HG03342 (cell line): ENCODE results near the gene CNFN.

ENCODE experiments used
- ATAC-seq: cut with Tn5 transposase; IDR thresholded peaks from one replicate; pipeline ENCODE4 v1.9.1; 2021; ENCODE audit warnings: mild to moderate bottlenecking, moderate library complexity; ENCODE audit not compliant: unreplicated experiment

CNFN gene

DNA sequence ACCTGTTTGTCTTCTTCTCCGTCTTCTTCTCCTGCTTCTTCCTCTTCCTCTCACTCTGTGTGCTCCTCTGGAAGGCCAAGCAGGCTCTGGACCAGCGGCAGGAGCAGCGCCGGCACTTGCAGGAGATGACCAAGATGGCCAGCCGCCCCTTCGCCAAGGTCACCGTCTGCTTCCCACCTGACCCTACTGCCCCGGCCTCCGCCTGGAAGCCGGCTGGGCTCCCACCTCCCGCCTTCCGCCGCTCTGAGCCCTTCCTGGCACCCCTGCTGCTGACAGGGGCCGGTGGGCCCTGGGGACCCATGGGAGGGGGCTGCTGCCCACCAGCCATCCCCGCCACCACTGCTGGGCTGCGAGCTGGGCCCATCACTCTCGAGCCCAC, 13.9 kb downstream of the CNFN start:
- ATAC-seq, result no peak

DNA sequence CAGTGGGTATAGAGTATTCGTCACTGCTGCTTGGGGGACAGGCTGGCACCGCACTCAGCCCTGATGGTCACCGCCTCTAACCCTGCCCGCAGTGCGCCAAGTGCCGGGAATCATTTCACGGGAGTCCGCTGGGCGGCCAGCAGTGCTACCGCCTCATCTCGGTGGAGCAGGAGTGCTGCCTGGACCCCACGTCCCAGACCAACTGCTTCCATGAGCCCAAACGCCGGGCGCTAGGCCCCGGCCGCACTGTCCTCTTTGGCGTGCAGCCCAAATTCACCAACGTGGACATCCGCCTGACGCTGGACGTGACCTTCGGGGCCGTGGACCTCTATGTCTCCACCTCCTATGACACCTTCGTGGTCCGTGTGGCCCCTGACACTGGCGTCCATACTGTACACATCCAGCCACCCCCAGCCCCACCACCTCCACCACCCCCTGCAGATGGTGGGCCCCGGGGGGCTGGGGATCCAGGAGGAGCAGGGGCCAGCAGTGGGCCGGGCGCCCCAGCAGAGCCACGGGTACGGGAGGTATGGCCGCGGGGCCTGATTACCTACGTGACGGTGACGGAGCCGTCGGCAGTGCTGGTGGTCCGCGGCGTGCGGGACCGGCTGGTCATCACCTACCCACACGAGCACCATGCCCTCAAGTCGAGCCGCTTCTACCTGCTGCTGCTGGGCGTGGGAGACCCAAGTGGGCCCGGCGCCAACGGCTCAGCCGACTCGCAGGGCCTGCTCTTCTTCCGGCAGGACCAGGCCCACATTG, 14.5 kb downstream of the CNFN start:
- ATAC-seq, result no peak

DNA sequence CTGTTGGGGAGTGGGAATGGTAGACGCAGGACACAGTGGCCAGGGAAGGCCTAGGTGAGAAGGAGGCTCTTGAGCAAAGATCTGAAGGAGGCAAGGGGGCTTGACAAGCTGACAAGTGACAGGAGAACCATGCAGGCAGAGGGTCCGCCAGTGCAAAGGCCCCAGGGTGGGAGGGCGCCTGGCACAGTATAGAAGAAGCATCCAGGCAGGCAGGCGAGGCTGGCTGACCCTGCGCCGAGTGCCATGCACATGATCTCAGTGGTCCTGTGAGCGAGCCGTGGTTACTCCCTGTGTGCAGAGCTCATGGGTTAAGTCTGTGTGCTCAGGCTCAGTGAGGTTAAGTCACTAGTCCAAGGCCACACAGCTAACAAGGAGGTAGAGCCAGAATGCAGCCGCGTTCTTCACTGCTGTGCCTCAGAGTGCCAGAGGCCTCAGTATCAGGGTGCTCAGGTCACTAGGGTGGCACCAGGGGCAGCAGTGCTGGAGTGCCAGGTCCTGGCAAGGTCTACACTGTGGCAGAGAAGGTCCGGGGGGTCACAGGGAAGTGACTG, 15.2 kb downstream of the CNFN start:
- no peak for ATAC-seq

DNA sequence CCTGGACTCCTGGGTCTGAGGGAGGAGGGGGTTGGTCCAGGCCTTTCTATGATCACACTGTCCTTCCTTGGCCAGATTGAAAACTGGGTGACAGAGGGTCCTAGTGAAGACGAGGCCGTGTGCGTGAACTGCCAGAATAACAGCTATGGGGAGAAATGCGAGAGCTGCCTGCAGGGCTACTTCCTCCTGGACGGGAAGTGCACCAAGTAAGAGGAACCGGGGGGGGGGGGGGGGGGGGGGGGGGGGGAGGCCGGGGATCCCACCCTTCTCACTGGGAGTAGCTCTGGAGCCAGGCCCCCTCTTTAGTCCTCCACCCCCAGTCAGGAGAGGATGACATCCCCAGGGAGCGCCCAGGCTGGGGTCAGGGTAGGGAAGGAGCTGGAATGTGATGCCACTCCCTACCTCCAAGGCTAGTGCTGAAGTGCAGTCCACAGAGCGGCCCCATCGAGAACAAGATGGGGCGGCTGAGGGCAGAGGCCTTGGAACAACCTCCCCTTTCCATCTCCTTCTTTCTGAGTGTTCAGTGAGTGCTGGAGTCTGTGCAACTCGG, 19.4 kb downstream of the CNFN start:
- no peak for ATAC-seq

DNA sequence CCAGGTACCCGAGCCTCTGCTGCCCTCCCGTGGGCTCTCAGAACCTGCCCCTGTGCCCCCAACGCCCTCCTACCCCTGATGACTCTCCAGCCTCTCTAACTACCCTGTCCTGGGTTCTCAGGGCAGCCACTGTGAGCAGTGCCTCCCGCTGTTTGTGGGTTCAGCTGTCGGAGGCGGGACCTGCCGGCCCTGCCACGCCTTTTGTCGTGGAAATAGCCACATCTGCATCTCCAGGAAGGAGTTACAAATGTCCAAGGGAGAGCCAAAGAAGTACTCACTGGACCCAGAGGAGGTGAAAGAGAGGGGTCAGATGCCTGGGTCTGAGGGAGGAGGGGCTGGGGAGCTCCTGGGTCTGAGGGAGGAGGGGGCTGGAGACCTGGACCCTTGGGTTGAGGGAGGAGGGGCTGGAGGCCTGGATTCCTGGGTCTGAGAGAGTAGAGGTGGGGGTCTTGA, 20.0 kb downstream of the CNFN start:
- no peak for ATAC-seq

DNA sequence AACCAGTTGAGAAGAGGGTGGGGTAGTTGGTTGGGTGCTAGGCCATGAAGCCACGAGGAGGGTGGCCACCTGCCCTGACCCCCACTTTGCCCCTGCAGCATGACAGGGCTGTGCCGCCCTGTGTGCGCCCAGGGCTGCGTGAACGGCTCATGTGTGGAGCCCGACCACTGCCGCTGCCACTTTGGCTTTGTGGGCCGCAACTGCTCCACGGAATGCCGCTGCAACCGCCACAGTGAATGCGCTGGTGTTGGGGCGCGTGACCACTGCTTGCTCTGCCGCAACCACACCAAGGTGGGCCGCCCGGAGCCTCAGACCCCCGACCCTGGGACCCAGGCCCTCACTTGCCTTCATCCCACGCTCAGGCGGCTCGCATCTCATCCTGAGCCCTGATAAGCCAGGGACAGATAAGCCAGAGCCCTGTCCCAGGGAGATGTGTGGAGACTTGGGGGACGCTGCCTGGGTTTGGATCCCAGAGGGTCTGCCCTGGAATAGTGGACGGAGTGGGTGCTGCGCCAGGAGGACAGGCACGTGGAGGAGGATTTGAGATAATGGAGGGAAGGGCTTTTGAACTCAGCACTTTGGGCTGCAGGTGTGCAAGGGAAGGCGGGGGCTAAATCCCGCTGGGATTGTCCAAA, 20.5 kb downstream of the CNFN start:
- no peak for ATAC-seq

DNA sequence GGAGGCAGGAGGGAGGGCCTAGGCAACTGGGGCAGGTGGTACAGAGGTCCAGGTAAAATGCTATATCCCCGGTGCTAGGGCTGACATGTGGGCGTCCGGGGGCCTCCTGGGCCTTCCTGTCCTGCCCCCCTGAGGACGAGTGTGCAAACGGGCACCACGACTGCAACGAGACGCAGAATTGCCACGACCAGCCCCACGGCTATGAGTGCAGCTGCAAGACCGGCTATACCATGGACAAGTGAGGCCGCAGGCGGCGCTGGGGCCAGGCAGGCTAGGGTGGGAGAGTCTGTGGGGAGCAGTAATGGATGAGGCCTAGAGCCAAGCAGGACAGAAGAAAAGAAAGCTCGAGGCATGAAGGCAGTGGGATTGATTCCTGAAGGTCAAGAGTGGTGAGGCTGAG, 21.3 kb downstream of the CNFN start:
- ATAC-seq, result no peak

DNA sequence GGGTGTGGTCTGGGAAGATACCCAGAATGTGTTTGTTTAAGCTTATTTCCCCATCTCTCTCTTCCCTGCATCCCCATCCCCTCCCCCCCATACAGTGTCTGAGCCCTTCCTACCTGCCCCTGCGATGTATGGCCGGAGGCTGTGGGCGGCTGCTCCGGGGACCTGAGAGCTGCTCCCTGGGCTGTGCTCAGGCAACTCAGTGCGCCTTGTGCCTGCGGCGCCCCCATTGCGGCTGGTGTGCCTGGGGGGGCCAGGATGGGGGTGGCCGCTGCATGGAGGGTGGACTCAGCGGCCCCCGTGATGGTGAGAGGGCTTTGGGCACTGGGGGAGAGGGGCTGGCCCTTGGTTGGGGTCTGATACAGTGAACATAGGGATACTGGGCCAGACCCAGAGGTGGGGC, 21.7 kb downstream of the CNFN start:
- no peak for ATAC-seq

DNA sequence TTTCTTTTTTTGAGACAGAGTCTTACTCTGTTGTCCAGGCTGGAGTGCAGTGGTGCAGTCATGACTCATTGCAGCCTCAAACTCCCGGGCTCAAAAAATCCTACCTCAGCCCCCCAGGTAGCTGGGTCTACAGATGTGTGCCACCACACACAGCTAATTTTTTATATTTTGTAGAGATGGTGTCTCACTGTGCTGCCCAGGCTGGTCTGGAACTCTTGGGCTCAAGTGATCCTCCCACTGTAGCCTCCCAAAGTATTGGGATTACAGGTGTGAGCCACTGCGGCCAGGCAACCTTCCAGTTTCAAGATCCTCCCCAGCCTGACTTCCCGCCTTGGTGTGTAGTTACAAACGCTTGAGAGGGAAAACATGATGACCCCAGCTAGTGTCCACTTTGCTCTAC, 22.2 kb downstream of the CNFN start:
- ATAC-seq, result no peak

DNA sequence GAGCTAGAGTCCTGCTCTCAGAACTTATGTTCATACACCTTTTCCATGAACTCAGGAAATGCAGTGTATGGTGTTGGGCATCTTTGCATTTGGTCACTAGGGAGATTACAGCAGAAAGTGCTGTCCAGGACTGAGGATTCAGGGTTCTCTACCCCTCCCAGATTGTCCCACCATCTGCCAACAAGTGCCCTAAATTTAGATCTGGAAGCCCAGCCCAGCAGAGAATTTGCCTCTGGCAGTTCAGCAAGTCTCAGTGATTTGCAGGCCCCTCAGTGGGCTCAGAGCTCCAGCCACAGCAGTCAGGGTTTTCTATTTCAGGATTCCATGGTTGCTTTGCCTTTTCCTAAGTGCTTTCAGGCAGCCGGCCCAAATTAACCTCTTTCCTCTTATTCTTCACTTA, 23.4 kb downstream of the CNFN start:
- no peak for ATAC-seq

DNA sequence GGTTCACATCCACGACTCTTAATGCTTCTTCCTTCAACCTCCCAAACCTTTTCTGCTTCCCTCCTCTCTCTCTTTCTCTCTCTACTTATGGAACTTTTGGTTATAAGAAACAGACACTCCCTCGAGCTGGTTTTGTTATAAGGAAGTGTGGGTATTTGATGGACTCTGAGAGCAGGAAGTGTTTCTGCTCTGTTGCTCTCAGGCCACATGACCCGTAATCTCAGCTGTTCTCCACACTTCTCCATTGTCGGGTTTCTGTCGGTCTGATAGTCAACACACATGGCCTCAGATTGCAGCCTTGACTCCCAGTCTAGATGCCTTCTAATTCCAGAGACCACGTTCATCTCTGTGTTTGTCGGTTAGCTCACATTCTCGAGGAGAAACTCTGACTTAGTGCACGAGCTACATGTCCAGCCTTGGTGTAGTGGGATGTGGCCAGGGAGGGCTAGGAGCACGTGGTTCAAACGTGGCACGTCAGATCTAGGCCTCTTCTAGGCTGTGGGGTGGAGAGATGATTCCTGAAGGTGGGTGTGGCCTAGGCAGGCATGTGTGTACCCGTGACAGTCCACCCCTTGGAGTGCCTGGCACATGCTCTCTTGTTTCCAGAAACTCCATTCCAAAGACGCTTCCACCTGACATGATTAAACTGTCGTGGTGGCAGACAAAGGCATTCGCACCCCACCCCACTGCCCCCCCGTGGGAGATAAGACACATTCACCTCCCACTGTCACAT, 26.3 kb downstream of the CNFN start:
- ATAC-seq, result no peak

DNA sequence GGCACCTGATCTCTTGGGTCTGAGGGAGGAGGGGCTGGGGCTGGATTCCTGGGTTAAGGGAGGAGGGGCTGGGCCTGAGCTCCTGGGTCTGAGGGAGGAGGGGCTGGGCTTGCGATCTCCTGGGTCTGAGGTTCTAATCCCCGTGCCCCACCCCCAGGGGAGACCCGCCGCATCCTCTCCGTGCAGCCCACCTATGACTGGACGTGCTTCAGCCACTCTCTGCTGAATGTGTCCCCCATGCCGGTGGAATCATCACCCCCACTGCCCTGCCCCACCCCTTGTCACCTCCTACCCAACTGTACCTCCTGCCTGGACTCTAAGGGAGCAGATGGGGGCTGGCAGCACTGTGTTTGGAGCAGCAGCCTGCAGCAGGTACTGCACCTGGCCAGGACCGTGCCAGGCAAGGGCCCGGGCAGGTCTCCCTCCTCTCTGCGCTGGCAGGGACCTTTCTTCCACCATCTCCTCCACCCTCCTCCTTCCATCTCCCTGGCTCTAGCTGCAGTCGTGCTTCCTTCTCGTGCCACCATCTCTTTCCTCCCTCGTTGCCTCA, 27.1 kb downstream of the CNFN start:
- no peak for ATAC-seq

DNA sequence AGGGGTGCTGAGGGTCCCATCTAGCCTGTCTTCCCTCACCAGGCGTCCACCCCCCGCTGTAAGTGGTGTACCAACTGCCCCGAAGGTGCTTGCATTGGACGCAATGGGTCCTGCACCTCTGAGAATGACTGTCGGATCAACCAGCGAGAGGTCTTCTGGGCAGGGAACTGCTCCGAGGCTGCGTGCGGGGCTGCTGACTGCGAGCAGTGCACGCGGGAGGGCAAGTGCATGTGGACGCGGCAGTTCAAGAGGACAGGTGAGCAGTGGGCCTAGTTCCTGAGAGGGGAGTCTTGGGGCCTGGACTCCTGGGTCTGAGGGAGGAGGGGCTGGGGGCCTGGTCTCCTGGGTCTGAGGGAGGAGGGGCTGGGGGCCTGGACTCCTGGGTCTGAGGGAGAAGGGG, 27.8 kb downstream of the CNFN start:
- ATAC-seq, result no peak

DNA sequence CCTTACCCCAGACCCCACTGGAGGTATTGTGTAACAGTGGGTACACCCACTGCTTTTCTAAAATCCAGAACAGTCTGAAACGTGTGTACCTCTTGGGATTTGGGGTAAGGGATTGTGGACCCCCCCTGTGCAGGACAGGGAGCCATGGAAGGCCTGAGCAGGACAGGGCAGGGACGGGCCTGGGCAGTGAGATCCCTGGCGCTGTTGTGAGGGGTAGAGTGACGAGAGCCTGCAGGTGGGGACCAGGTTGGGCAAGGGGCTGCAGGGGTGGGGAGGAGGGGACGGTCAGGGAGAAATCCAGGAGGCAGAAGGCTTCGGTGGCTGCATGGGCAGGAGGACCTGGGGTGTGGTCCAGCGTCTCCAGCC, 28.6 kb downstream of the CNFN start:
- ATAC-seq, result no peak

DNA sequence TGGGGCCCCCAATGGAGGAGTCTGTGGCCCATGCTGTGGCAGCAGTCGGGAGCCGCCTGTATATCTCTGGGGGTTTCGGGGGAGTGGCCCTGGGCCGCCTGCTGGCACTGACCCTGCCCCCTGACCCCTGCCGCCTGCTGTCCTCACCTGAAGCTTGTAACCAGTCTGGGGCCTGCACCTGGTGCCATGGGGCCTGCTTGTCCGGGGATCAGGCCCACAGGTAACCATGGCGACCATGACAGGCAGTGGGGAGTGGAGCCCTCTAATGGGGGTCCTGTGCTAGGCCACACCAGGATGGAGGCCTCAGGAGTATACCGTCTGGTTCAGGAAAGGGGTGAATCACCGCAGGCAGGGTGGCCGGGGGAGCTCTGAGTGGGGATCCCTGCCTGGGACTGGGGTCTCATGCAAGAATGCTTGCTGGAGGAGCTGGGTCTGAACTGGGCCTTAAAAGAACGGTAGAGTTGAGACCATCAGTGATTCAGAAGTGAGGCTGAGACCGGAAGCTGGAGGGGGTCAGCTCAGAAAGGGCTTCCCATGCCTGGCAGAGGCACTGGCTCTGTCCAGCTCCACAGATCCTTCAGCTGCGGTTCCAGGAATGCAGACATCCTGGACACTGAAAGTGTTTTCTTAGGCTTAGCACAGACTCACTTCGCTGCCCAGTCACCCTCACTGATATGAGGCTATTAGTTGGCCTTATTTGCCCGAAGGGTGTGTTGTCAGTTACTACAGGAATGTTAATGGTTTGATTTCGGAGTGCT, 29.1 kb downstream of the CNFN start:
- ATAC-seq, result no peak

DNA sequence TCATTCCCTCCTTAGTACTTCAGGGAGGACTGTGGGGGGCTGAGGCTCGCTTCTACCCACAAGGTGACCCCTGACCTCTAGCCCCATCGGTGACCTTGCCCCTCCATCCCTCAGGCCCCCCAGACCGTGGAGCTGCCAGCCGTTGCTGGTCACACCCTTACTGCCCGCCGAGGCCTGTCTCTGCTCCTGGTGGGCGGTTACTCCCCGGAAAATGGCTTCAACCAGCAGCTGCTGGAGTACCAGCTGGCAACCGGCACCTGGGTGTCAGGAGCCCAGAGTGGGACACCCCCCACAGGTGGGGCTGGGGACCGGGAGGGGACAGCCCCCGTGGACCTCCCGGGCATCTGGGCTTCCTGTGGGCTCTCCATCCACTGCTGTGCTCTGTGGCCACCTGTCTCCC, 32.8 kb downstream of the CNFN start:
- ATAC-seq, result no peak

DNA sequence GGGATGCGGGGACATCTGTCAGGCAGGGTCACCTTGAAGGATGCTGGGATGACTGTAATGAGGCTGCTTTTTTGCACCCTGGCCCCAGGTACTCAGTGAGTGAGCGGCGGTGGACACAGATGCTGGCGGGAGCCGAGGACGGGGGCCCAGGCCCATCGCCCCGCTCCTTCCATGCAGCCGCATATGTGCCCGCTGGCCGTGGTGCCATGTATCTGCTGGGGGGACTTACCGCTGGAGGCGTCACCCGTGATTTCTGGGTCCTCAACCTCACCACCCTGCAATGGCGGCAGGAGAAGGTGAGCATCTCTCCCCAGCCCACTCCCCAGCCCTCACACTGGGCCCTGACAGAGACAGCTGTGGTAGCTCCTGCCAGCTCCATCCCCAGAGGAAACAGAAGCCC, 33.4 kb downstream of the CNFN start:
- ATAC-seq, result no peak

DNA sequence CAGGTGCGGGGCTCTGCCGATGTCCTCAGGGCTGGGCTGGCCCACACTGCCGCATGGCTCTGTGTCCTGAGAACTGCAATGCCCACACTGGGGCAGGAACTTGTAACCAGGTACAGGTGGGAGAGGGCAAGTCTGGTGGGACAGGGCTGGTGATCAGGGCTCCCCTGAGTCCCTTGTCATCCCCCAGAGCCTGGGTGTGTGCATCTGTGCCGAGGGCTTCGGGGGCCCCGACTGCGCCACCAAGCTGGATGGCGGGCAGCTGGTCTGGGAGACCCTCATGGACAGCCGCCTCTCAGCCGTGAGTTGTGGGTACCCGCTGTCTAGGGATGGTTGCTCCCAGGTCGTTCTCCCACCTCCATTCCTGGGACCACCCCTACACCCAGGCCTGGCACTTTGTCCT, 34.2 kb downstream of the CNFN start:
- ATAC-seq, result no peak

DNA sequence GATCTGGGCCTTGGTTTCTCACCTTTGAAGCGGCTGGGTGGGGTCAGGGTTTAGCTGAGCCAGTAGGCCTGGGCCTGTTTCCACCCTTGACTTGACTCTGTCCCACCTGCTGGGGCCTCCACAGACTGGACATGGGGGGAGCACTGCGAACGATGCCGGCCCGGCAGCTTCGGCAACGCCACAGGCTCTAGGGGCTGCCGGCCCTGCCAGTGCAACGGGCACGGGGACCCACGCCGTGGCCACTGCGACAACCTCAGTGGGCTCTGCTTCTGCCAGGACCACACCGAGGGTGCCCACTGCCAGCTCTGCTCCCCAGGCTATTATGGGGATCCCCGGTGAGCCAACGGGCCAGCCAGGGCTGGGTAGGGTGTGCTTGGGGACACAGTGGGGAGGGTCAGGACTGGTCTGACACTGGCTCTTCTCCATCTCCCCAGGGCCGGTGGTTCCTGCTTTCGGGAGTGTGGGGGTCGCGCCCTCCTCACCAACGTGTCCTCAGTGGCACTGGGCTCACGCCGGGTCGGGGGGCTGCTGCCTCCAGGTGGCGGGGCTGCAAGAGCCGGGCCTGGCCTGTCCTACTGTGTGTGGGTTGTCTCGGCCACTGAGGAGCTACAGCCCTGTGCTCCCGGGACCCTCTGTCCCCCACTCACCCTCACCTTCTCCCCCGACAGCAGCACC, 36.6 kb downstream of the CNFN start:
- no peak for ATAC-seq
